Panc1 (cell line): ENCODE results near the gene SCYGR3. TPM values are rescaled to one million over a fixed set of nuclear protein-coding genes. Genes with fewer than 3 reads are reported as not detected.

Experiments
- ATAC-seq: fragments of 200-7000 bp; cut with Tn5 transposase; 2 replicates; pipeline ENCODE4 v1.9.1; 2020; ENCODE audit warnings: mild to moderate bottlenecking, moderate library complexity
- BruUV-seq: library from RNA; stranded (reverse); fragments of 400-500 nt; replicated peaks from 2 replicates; lab custom pipeline; 2021; lab: Mats Ljungman, UMichigan
- CTCF ChIA-PET: fragments of 300-600 bp; sonication (Branson Sonifier 250); formaldehyde crosslinking; loops from one replicate; lab custom pipeline; 2022; ENCODE audit warnings: antibody characterized with exemption; lab: Charles Lee
- POLR2A ChIA-PET: fragments of 300-600 bp; sonication (Branson Sonifier 250); formaldehyde crosslinking; loops from one replicate; lab custom pipeline; 2022; ENCODE audit warnings: antibody characterized with exemption; lab: Charles Lee
- DNase-seq: peaks from one replicate; pipeline ENCODE4 v3.0.0-alpha.2; 2010; ENCODE audit warnings: low read depth, low spot score
- H3K27ac ChIP-seq: 2 replicates; pipeline ENCODE4 v1.5.1; 2011; ENCODE audit warnings: mild to moderate bottlenecking, low read length, inconsistent platforms
- H3K27me3 ChIP-seq: fragments of 200-500 bp; sonication (Bioruptor generic); 2 replicates; pipeline ENCODE4 v1.6.0; 2014; ENCODE audit warnings: low read length, inconsistent platforms; ENCODE audit not compliant: control insufficient read depth, insufficient read depth
- H3K36me3 ChIP-seq: fragments of 200-500 bp; sonication (Bioruptor generic); 2 replicates; pipeline ENCODE4 v1.5.1; 2014; ENCODE audit warnings: inconsistent platforms, mild to moderate bottlenecking, low read length, moderate library complexity; ENCODE audit not compliant: control insufficient read depth, insufficient read depth
- H3K4me1 ChIP-seq: 2 replicates; pipeline ENCODE4 v1.5.1; 2011; ENCODE audit warnings: inconsistent platforms, mild to moderate bottlenecking, low read length, moderate library complexity; ENCODE audit not compliant: control insufficient read depth, insufficient read depth
- H3K4me3 ChIP-seq, 2 experiments: 2 replicates each; pipeline ENCODE4 v1.5.1; 2011 to 2012; ENCODE audit warnings: low read depth in 2 of 2, low read length in 2 of 2, mild to moderate bottlenecking in 2 of 2, inconsistent platforms in 1 of 2, moderate library complexity in 1 of 2
- H3K9me3 ChIP-seq: fragments of 200-500 bp; sonication (Bioruptor generic); 2 replicates; pipeline ENCODE4 v1.5.1; 2014; ENCODE audit warnings: low read depth, mild to moderate bottlenecking, inconsistent platforms, low read length, moderate library complexity; ENCODE audit not compliant: control insufficient read depth, insufficient read depth
- POLR2AphosphoS5 ChIP-seq: IDR thresholded peaks from 2 replicates; pipeline ENCODE4 v1.6.1; 2012; ENCODE audit warnings: mild to moderate bottlenecking, low read depth, low read length, moderate library complexity
- SIN3A ChIP-seq: IDR thresholded peaks from 2 replicates; pipeline ENCODE4 v1.6.1; 2012; ENCODE audit warnings: low read depth, mild to moderate bottlenecking, low read length, moderate library complexity, borderline replicate concordance; ENCODE audit not compliant: insufficient read depth
- TCF7L2 ChIP-seq: IDR thresholded peaks from 2 replicates; pipeline ENCODE4 v1.6.1; 2011; ENCODE audit warnings: mild to moderate bottlenecking, low read depth, low read length, inconsistent platforms
- in situ Hi-C: cut with HindIII; loops from 2 replicates; pipeline ENCODE4 v1.10.0; 2016; ENCODE audit warnings: low sequenced_read_pairs, low pct_unique_long_range_greater_than_20kb
- intact Hi-C: fragments of 100-400 bp; cut with micrococcal nuclease; formaldehyde crosslinking; loops from one replicate; pipeline ENCODE4 v1.10.0; 2022; ENCODE audit not compliant: unreplicated experiment
- total RNA-seq: library from RNA; stranded (reverse); gene quantifications from one replicate; pipeline ENCODE4 v1.2.1, GENCODE V29; 2021; ENCODE audit not compliant: unreplicated experiment
- TF ChIP-seq, protein P1 (sequence below): fragments of 450-650 bp; IDR thresholded peaks from 2 replicates; pipeline ENCODE4 v1.5.1; 2017; ENCODE audit warnings: mild to moderate bottlenecking
- TF ChIP-seq, protein P2 (sequence below), 2 experiments: IDR thresholded peaks; 2 replicates each; pipeline ENCODE4 v1.6.1; 2011 to 2012; ENCODE audit warnings: low read depth in 2 of 2, control low read depth in 1 of 2, low read length in 1 of 2, mild to moderate bottlenecking in 1 of 2, moderate library complexity in 1 of 2; ENCODE audit not compliant: insufficient read depth in 1 of 2

SCYGR3 gene
- total RNA-seq, 1 experiment from 2014 or later: not detected

DNA sequence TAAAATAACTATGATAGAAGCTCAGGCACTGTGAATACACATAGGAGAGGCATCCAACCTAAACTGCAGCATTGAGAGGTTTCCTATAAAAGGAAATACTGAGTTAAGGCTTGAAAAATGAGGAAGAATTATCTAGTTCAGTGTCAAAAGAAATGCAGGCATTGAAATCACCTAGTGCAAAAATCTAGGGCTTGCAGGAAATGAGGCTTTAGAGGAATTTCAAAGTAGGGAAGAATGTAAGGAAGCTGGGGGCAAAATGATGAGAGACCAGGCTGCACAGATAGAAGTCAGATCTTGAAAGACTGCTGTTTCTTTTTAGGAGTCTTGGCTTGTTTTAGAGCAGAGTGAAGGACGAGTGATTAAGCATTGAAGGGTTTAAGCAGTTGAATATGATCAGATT lies 44.0 kb downstream of the SCYGR3 start:
- Histone ChIP-seq H3K36me3 (no peaks in the 10 kb centered on the region), H3K4me1 (no peaks in the 10 kb centered on the region), H3K4me3 (no peak overlapping the region), H3K27me3 (no peaks in the 10 kb centered on the region), H3K9me3 (no peaks in the 10 kb centered on the region), H3K27ac (no peak overlapping the region)
- in situ Hi-C loops (no loop called here), intact Hi-C loops (loop anchor here (10.0 kb wide), 1 partner anchor 194 kb away; no protein-coding TSS in a partner anchor)
- ChIA-PET CTCF (interaction anchor here (0.6 kb wide), 1 partner anchor 201 kb away, joined by 7 read pairs; no protein-coding TSS in a partner anchor), POLR2A (interaction anchor here (0.5 kb wide), 1 partner anchor 241 kb away, joined by 4 read pairs; no protein-coding TSS in a partner anchor)
- BruUV-seq: no TSS peak
- ATAC-seq (no peak), DNase-seq (no peak)
- TF ChIP-seq, protein P1, sequence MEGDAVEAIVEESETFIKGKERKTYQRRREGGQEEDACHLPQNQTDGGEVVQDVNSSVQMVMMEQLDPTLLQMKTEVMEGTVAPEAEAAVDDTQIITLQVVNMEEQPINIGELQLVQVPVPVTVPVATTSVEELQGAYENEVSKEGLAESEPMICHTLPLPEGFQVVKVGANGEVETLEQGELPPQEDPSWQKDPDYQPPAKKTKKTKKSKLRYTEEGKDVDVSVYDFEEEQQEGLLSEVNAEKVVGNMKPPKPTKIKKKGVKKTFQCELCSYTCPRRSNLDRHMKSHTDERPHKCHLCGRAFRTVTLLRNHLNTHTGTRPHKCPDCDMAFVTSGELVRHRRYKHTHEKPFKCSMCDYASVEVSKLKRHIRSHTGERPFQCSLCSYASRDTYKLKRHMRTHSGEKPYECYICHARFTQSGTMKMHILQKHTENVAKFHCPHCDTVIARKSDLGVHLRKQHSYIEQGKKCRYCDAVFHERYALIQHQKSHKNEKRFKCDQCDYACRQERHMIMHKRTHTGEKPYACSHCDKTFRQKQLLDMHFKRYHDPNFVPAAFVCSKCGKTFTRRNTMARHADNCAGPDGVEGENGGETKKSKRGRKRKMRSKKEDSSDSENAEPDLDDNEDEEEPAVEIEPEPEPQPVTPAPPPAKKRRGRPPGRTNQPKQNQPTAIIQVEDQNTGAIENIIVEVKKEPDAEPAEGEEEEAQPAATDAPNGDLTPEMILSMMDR: no peak
- TF ChIP-seq POLR2AphosphoS5: no peak
- TF ChIP-seq, protein P2, sequence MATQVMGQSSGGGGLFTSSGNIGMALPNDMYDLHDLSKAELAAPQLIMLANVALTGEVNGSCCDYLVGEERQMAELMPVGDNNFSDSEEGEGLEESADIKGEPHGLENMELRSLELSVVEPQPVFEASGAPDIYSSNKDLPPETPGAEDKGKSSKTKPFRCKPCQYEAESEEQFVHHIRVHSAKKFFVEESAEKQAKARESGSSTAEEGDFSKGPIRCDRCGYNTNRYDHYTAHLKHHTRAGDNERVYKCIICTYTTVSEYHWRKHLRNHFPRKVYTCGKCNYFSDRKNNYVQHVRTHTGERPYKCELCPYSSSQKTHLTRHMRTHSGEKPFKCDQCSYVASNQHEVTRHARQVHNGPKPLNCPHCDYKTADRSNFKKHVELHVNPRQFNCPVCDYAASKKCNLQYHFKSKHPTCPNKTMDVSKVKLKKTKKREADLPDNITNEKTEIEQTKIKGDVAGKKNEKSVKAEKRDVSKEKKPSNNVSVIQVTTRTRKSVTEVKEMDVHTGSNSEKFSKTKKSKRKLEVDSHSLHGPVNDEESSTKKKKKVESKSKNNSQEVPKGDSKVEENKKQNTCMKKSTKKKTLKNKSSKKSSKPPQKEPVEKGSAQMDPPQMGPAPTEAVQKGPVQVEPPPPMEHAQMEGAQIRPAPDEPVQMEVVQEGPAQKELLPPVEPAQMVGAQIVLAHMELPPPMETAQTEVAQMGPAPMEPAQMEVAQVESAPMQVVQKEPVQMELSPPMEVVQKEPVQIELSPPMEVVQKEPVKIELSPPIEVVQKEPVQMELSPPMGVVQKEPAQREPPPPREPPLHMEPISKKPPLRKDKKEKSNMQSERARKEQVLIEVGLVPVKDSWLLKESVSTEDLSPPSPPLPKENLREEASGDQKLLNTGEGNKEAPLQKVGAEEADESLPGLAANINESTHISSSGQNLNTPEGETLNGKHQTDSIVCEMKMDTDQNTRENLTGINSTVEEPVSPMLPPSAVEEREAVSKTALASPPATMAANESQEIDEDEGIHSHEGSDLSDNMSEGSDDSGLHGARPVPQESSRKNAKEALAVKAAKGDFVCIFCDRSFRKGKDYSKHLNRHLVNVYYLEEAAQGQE (IDR thresholded peaks at IDR 0.05; ENCODE audit: insufficient read depth in 1 of 2, low read depth in 2 of 2, low read length in 1 of 2): no peak
- TF ChIP-seq SIN3A: no peak
- TF ChIP-seq TCF7L2: no peak

DNA sequence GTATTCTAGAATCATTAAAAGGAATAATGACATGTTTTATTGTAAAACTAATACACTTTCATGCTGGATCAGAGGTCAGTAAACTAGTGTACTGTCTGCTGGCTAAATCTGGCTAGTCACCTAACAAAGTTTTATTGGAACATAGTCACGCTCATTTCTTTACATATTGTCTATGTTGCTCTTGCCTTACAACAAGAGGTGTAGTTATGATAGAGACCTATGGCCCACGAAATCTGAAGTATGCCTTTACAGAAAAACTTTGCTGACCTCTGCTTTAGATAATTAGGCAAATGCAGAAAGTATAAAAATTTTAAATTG lies 45.8 kb downstream of the SCYGR3 start:
- H3K36me3 ChIP-seq: no peaks in the 10 kb centered on the region
- intact Hi-C loops (loop anchor here (10.0 kb wide), 1 partner anchor 164 kb away; no protein-coding TSS in a partner anchor), in situ Hi-C loops (no loop called here)
- TF ChIP-seq POLR2AphosphoS5 (no peak), SIN3A (no peak), TCF7L2 (no peak)
- TF ChIP-seq, protein P2 (IDR thresholded peaks at IDR 0.05; ENCODE audit: insufficient read depth in 1 of 2, low read depth in 2 of 2, low read length in 1 of 2): no peak
- TF ChIP-seq, protein P1: no peak
- ChIA-PET CTCF (no interaction called here), POLR2A (no interaction called here)
- no peak for ATAC-seq
- no peaks in the 10 kb centered on the region for H3K27me3 ChIP-seq
- BruUV-seq: no TSS peak
- no peak overlapping the region for H3K27ac ChIP-seq
- H3K4me1 ChIP-seq: no peaks in the 10 kb centered on the region
- no peak overlapping the region for H3K4me3 ChIP-seq
- no peaks in the 10 kb centered on the region for H3K9me3 ChIP-seq
- no peak for DNase-seq
